Measurements from ENCODE around the gene NCKAP1. TPM values are rescaled to one million over a fixed set of nuclear protein-coding genes. Genes with fewer than 3 reads are reported as not detected.
A peak's percentile ranks its signal among the peaks of the same experiment; 100 is the strongest.

The NCKAP1 gene
- total and polyA plus RNA-seq, 2 donors from 2014 or later = 45.4 to 140 TPM

GRCh38 chr2:183035954-183036669, 2.1 kb downstream of the NCKAP1 start:
- H3K4me1 ChIP-seq (ENCODE audit: control insufficient read depth in 2 of 3, insufficient read depth in 2 of 3, low read depth in 1 of 3, low read length in 3 of 3) = peaks cover 0 to 16% (median 6%) of the 10 kb centered on the region in 3 donors
- no peak for FAIRE-seq

GRCh38 chr2:183035298-183035953, 2.8 kb downstream of the NCKAP1 start:
- H3K9ac ChIP-seq (ENCODE audit: low read length in 3 of 3) = no peak overlapping the region
- H3K9me3 ChIP-seq (ENCODE audit: control insufficient read depth in 2 of 3, insufficient read depth in 1 of 3, low read length in 3 of 3) = no peaks in the 10 kb centered on the region
- no peak for DNase-seq
- peaks cover 0 to 16% (median 6%) of the 10 kb centered on the region in 3 donors for H3K4me1 ChIP-seq (ENCODE audit: control insufficient read depth in 2 of 3, insufficient read depth in 2 of 3, low read depth in 1 of 3, low read length in 3 of 3)
- intact Hi-C loops (cut with DNase I) = no loop called here
- peak overlapping the region in 2 of 3 donors; percentile 88 to 92 for H3K4me3 ChIP-seq (ENCODE audit: low read length in 3 of 3)
- no peaks in the 10 kb centered on the region for H3K27me3 ChIP-seq (ENCODE audit: control insufficient read depth, insufficient read depth, low read length)
- no peak for FAIRE-seq
- TF ChIP-seq CTCF (IDR thresholded peaks at IDR 0.05; ENCODE audit: borderline replicate concordance, extremely low read depth, insufficient read depth) = no peak
- no peak overlapping the region for H3K27ac ChIP-seq (ENCODE audit: low read depth in 2 of 2, low read length in 2 of 2)
- no peaks in the 10 kb centered on the region for H3K36me3 ChIP-seq (ENCODE audit: control insufficient read depth in 2 of 3, insufficient read depth in 3 of 3, low read length in 3 of 3)

More at GRCh38 chr2:183035954-183036669, 2.1 kb downstream of the NCKAP1 start:
- Histone ChIP-seq H3K36me3 (ENCODE audit: control insufficient read depth in 2 of 3, insufficient read depth in 3 of 3, low read length in 3 of 3) (no peaks in the 10 kb centered on the region), H3K27ac (ENCODE audit: low read depth in 2 of 2, low read length in 2 of 2) (peak overlapping the region; percentile 41 to 96), H3K9ac (ENCODE audit: low read length in 3 of 3) (peak overlapping the region in 2 of 3 donors; percentile 49 to 95), H3K9me3 (ENCODE audit: control insufficient read depth in 2 of 3, insufficient read depth in 1 of 3, low read length in 3 of 3) (no peaks in the 10 kb centered on the region), H3K27me3 (ENCODE audit: control insufficient read depth, insufficient read depth, low read length) (no peaks in the 10 kb centered on the region), H3K4me3 (ENCODE audit: low read length in 3 of 3) (peak overlapping the region in 2 of 3 donors; percentile 88 to 92)
- intact Hi-C loops (cut with DNase I) = no loop called here
- TF ChIP-seq CTCF (IDR thresholded peaks at IDR 0.05; ENCODE audit: borderline replicate concordance, extremely low read depth, insufficient read depth) = no peak
- no peak for DNase-seq

- no peak overlapping the region for H3K4me3 ChIP-seq (ENCODE audit: low read length in 3 of 3)
- peaks cover 0 to 16% (median 6%) of the 10 kb centered on the region in 3 donors for H3K4me1 ChIP-seq (ENCODE audit: control insufficient read depth in 2 of 3, insufficient read depth in 2 of 3, low read depth in 1 of 3, low read length in 3 of 3)
- H3K9me3 ChIP-seq (ENCODE audit: control insufficient read depth in 2 of 3, insufficient read depth in 1 of 3, low read length in 3 of 3) = no peaks in the 10 kb centered on the region
- intact Hi-C loops (cut with DNase I) = no loop called here
- DNase-seq = no peak
- no peak for FAIRE-seq
- H3K27me3 ChIP-seq (ENCODE audit: control insufficient read depth, insufficient read depth, low read length) = no peaks in the 10 kb centered on the region
- H3K9ac ChIP-seq (ENCODE audit: low read length in 3 of 3) = no peak overlapping the region
- no peak overlapping the region for H3K27ac ChIP-seq (ENCODE audit: low read depth in 2 of 2, low read length in 2 of 2)
- TF ChIP-seq CTCF (IDR thresholded peaks at IDR 0.05; ENCODE audit: borderline replicate concordance, extremely low read depth, insufficient read depth) = no peak
- no peaks in the 10 kb centered on the region for H3K36me3 ChIP-seq (ENCODE audit: control insufficient read depth in 2 of 3, insufficient read depth in 3 of 3, low read length in 3 of 3)
Measured at GRCh38 chr2:183034806-183035205, 3.5 kb downstream of the NCKAP1 start.
